Right atrium auricular region (tissue), 2 donors: ENCODE data around the gene DLEC1. TPM values are rescaled to one million over a fixed set of nuclear protein-coding genes. Genes with fewer than 3 reads are reported as not detected.

ENCODE experiments used
- DNase-seq: peaks from one replicate; pipeline ENCODE4 v3.0.0-alpha.2; 2019; ENCODE audit warnings: low spot score
- H3K27ac ChIP-seq, 2 donors: fragments of 200-600 bp; sonication (generic); 1 replicate in 1 of 2; 2 replicates in 1 of 2; pipeline ENCODE4 v1.5.1; 2016 to 2019
- H3K27me3 ChIP-seq, 2 donors: fragments of 200-600 bp; sonication (generic); one replicate each; pipeline versions ENCODE4 v1.5.1 to v1.6.0; 2017 to 2019
- H3K36me3 ChIP-seq: fragments of 200-600 bp; sonication (generic); one replicate; pipeline ENCODE4 v1.5.1; 2016
- H3K4me1 ChIP-seq, 2 donors: fragments of 200-600 bp; sonication (generic); one replicate each; pipeline versions ENCODE4 v1.5.1 to v1.6.0; 2017 to 2019
- H3K4me3 ChIP-seq, 2 donors: fragments of 200-600 bp; sonication (generic); 1 replicate in 1 of 2; 2 replicates in 1 of 2; pipeline ENCODE4 v1.5.1; 2017 to 2019; ENCODE audit warnings: mild to moderate bottlenecking in 1 of 2, moderate library complexity in 1 of 2
- H3K9me3 ChIP-seq, 2 donors: fragments of 200-600 bp; sonication (generic); one replicate each; pipeline ENCODE4 v1.5.1; 2019
- total RNA-seq, 2 donors: library from RNA; depleted of rRNA; stranded (reverse); fragments of >200 nt; gene quantifications; one replicate each; pipeline ENCODE4 v1.1.0, GENCODE V29; 2016
- TF ChIP-seq, protein P1 (sequence below), 2 donors: fragments of 200-600 bp; sonication (generic); IDR thresholded peaks; one replicate each; pipeline ENCODE4 v1.5.1; 2019; ENCODE audit warnings: antibody characterized with exemption in 2 of 2

DLEC1 gene
- total RNA-seq, 2 donors from 2014 or later: 0.22 to 0.35 TPM

- Histone ChIP-seq H3K4me1 (peaks cover 0 to 25% of the 10 kb centered on the region in 2 donors), H3K9me3 (no peaks in the 10 kb centered on the region), H3K4me3 (peak overlapping the region; percentile 83 to 88), H3K27me3 (no peaks in the 10 kb centered on the region), H3K36me3 (no peaks in the 10 kb centered on the region), H3K27ac (peak overlapping the region; percentile 99)
- TF ChIP-seq, protein P1, sequence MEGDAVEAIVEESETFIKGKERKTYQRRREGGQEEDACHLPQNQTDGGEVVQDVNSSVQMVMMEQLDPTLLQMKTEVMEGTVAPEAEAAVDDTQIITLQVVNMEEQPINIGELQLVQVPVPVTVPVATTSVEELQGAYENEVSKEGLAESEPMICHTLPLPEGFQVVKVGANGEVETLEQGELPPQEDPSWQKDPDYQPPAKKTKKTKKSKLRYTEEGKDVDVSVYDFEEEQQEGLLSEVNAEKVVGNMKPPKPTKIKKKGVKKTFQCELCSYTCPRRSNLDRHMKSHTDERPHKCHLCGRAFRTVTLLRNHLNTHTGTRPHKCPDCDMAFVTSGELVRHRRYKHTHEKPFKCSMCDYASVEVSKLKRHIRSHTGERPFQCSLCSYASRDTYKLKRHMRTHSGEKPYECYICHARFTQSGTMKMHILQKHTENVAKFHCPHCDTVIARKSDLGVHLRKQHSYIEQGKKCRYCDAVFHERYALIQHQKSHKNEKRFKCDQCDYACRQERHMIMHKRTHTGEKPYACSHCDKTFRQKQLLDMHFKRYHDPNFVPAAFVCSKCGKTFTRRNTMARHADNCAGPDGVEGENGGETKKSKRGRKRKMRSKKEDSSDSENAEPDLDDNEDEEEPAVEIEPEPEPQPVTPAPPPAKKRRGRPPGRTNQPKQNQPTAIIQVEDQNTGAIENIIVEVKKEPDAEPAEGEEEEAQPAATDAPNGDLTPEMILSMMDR (IDR thresholded peaks at IDR 0.05): no peak
- no peak for DNase-seq
Measured at GRCh38 chr3:38165722-38166387, 126.8 kb downstream of the DLEC1 start.

- no peaks in the 10 kb centered on the region for H3K27me3 ChIP-seq
- TF ChIP-seq, protein P1 (IDR thresholded peaks at IDR 0.05): no peak
- H3K4me3 ChIP-seq: no peak overlapping the region
- H3K4me1 ChIP-seq: peaks cover 0 to 25% of the 10 kb centered on the region in 2 donors
- H3K9me3 ChIP-seq: no peaks in the 10 kb centered on the region
- DNase-seq: no peak
- no peak overlapping the region for H3K27ac ChIP-seq
- no peaks in the 10 kb centered on the region for H3K36me3 ChIP-seq
Measured at GRCh38 chr3:38167591-38167990, 128.6 kb downstream of the DLEC1 start.

DNA sequence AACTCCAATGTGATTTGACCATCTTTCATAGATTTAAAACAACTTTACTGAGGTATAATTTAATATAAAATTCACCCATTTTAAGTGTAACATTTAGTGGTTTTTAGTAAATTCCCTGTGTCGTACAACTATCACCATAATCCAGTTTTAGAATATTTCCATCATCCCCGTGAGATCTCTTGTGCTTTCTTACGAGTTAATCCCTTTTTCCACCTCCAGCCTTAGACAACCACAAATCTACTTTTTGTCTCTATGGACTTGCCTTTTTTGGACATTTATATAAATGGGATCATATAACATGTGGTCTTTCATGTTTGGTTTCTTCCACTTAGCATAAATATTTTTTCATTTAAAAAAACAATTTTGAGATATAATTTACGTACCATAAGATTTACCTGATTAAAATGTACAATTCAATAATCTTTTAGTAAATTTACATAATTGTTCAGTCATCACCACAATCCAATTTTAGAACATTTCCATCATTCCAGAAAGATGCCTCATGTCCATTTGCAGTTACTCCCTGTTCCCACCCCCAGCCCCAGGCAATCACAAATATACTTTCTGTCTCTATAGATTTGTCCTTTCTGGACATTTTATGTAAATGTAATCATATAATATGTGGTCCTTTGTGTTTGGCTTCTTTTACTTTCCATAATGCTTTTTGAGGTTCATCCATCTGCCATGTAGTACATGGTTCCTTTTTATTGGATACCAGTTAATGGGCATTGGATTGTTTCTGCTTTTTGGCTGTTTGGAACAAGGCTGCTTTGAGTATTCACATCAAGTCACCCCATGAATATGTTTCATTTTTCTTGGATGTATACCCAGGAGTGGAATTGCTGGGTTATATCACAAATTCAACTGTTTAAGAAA lies 129.4 kb downstream of the DLEC1 start:
- H3K4me3 ChIP-seq: no peak overlapping the region
- H3K4me1 ChIP-seq: peaks cover 0 to 25% of the 10 kb centered on the region in 2 donors
- TF ChIP-seq, protein P1 (IDR thresholded peaks at IDR 0.05): no peak
- no peaks in the 10 kb centered on the region for H3K27me3 ChIP-seq
- no peak for DNase-seq
- H3K27ac ChIP-seq: no peak overlapping the region
- H3K36me3 ChIP-seq: no peaks in the 10 kb centered on the region
- no peaks in the 10 kb centered on the region for H3K9me3 ChIP-seq

GRCh38 chr3:38169027-38169317 lies 130.0 kb downstream of the DLEC1 start:
- Histone ChIP-seq H3K9me3 (no peaks in the 10 kb centered on the region), H3K4me3 (no peak overlapping the region), H3K27me3 (no peaks in the 10 kb centered on the region), H3K27ac (no peak overlapping the region), H3K4me1 (peaks cover 0 to 25% of the 10 kb centered on the region in 2 donors), H3K36me3 (no peaks in the 10 kb centered on the region)
- DNase-seq: no peak
- TF ChIP-seq, protein P1 (IDR thresholded peaks at IDR 0.05): no peak

DNA sequence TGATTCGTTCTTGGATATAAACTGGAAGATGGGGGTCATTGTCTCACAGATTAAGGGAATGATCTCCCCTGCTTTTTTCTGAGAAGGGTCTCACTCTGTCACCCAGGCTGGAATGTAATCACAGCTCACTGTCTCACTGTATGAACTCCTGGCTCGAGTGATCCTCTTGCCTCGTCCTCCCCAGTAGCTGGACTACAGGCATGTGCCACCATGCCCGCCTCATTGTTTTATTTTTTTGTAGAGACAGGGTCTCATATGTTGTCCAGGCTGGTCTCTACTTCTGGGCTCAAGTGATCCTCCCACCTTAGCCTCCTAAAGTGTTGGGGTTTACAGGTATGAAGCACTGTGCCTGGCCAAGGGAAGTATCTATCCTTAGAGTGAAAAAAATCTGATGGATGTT lies 131.7 kb downstream of the DLEC1 start:
- DNase-seq: no peak
- H3K36me3 ChIP-seq: no peaks in the 10 kb centered on the region
- H3K9me3 ChIP-seq: no peaks in the 10 kb centered on the region
- H3K27me3 ChIP-seq: no peaks in the 10 kb centered on the region
- H3K27ac ChIP-seq: no peak overlapping the region
- peaks cover 0 to 31% of the 10 kb centered on the region in 2 donors for H3K4me1 ChIP-seq
- TF ChIP-seq, protein P1 (IDR thresholded peaks at IDR 0.05): no peak
- no peak overlapping the region for H3K4me3 ChIP-seq
